ENCODE data around the gene OAS1. TPM values are rescaled to one million over a fixed set of nuclear protein-coding genes. Genes with fewer than 3 reads are reported as not detected.
A peak's percentile ranks its signal among the peaks of the same experiment; 100 is the strongest.

Gene OAS1
- total RNA-seq, 1 experiment from 2014 or later, result 1.5 TPM

- no peak for TF ChIP-seq CTCF (IDR thresholded peaks at IDR 0.05; ENCODE audit: unreplicated experiment)
- Mint-ChIP-seq H3K36me3 (ENCODE audit: insufficient read depth, unreplicated experiment) (no peaks in the 10 kb centered on the region), H3K4me1 (ENCODE audit: insufficient read depth, unreplicated experiment) (peaks cover 11% of the 10 kb centered on the region), H3K27ac (ENCODE audit: low read depth, unreplicated experiment) (no peak overlapping the region), H3K9me3 (ENCODE audit: unreplicated experiment) (no peaks in the 10 kb centered on the region), H3K27me3 (ENCODE audit: insufficient read depth, unreplicated experiment) (peaks cover 28% of the 10 kb centered on the region), H3K4me3 (ENCODE audit: unreplicated experiment) (no peak overlapping the region)
- DNase-seq (ENCODE audit: unreplicated experiment), result no peak
- no TSS peak for BruUV-seq (replicated peaks)
- CTCF ChIA-PET, result interaction anchor here (1.2 to 4.0 kb wide), 2 partner anchors 17 to 94 kb away, joined by 3 to 29 read pairs; no protein-coding TSS in a partner anchor
- POLR2A ChIA-PET, result interaction anchor here (0.6 to 0.7 kb wide), 2 partner anchors 93 to 272 kb away, joined by 3 read pairs; no protein-coding TSS in a partner anchor
- intact Hi-C loops (cut with micrococcal nuclease), result no loop called here
These were observed 8.4 kb upstream of the OAS1 start for GRCh38 chr12:112898380-112898779.

- no TSS peak for BruUV-seq (replicated peaks)
- no peak overlapping the region for H3K27ac Mint-ChIP-seq (ENCODE audit: low read depth, unreplicated experiment)
- peak; percentile 74 for DNase-seq (ENCODE audit: unreplicated experiment)
- H3K4me3 Mint-ChIP-seq (ENCODE audit: unreplicated experiment), result no peak overlapping the region
- ChIA-PET POLR2A (interaction anchor here (0.6 to 1.2 kb wide), 5 partner anchors 13 to 497 kb away, joined by 3 to 4 read pairs (median 3); partner anchors contain the start of gene OAS3), CTCF (interaction anchor here (0.6 to 4.0 kb wide), 30 partner anchors 7 to 767 kb away, joined by 3 to 29 read pairs (median 3); partner anchors contain the start of gene OAS3)
- peaks cover 33% of the 10 kb centered on the region for H3K4me1 Mint-ChIP-seq (ENCODE audit: insufficient read depth, unreplicated experiment)
- H3K9me3 Mint-ChIP-seq (ENCODE audit: unreplicated experiment), result no peaks in the 10 kb centered on the region
- intact Hi-C loops (cut with micrococcal nuclease), result loop anchor here (1.0 to 10.0 kb wide), 4 partner anchors 37 to 254 kb away; partner anchors contain the start of gene OAS3
- no peaks in the 10 kb centered on the region for H3K36me3 Mint-ChIP-seq (ENCODE audit: insufficient read depth, unreplicated experiment)
- peak; percentile 64 for TF ChIP-seq CTCF (IDR thresholded peaks at IDR 0.05; ENCODE audit: unreplicated experiment)
- peaks cover 28% of the 10 kb centered on the region for H3K27me3 Mint-ChIP-seq (ENCODE audit: insufficient read depth, unreplicated experiment)
These were observed 6.2 kb upstream of the OAS1 start for GRCh38 chr12:112900298-112901145.

- peaks cover 28% of the 10 kb centered on the region for H3K27me3 Mint-ChIP-seq (ENCODE audit: insufficient read depth, unreplicated experiment)
- TF ChIP-seq CTCF (IDR thresholded peaks at IDR 0.05; ENCODE audit: unreplicated experiment), result no peak
- peaks cover 34% of the 10 kb centered on the region for H3K4me1 Mint-ChIP-seq (ENCODE audit: insufficient read depth, unreplicated experiment)
- H3K27ac Mint-ChIP-seq (ENCODE audit: low read depth, unreplicated experiment), result no peak overlapping the region
- ChIA-PET CTCF (interaction anchor here (0.6 to 4.0 kb wide), 15 partner anchors 26 to 767 kb away, joined by 3 to 29 read pairs (median 4); partner anchors contain the start of gene OAS3), POLR2A (interaction anchor here (0.6 to 0.7 kb wide), 2 partner anchors 14 to 37 kb away, joined by 3 read pairs; partner anchors contain the start of gene OAS3)
- H3K9me3 Mint-ChIP-seq (ENCODE audit: unreplicated experiment), result no peaks in the 10 kb centered on the region
- no peaks in the 10 kb centered on the region for H3K36me3 Mint-ChIP-seq (ENCODE audit: insufficient read depth, unreplicated experiment)
- intact Hi-C loops (cut with micrococcal nuclease), result loop anchor here (5.0 to 10.0 kb wide), 2 partner anchors 36 to 254 kb away; partner anchors contain the start of gene OAS3
- H3K4me3 Mint-ChIP-seq (ENCODE audit: unreplicated experiment), result no peak overlapping the region
- BruUV-seq (replicated peaks), result no TSS peak
- DNase-seq (ENCODE audit: unreplicated experiment), result no peak
These were observed 5.5 kb upstream of the OAS1 start for GRCh38 chr12:112901271-112901670.

- H3K4me1 Mint-ChIP-seq (ENCODE audit: insufficient read depth, unreplicated experiment), result peaks cover 44% of the 10 kb centered on the region
- no TSS peak for BruUV-seq (replicated peaks)
- DNase-seq (ENCODE audit: unreplicated experiment), result peak; percentile 79
- H3K27ac Mint-ChIP-seq (ENCODE audit: low read depth, unreplicated experiment), result peak overlapping the region; percentile 40
- H3K9me3 Mint-ChIP-seq (ENCODE audit: unreplicated experiment), result no peaks in the 10 kb centered on the region
- no peak for TF ChIP-seq CTCF (IDR thresholded peaks at IDR 0.05; ENCODE audit: unreplicated experiment)
- intact Hi-C loops (cut with micrococcal nuclease), result loop anchor here (5.0 to 10.0 kb wide), 2 partner anchors 33 to 250 kb away; partner anchors contain the start of gene OAS3
- ChIA-PET CTCF (no interaction called here), POLR2A (interaction anchor here (0.7 to 6.1 kb wide), 3 partner anchors 12 to 136 kb away, joined by 3 to 74 read pairs (median 53); partner anchors contain the start of gene OAS3)
- H3K36me3 Mint-ChIP-seq (ENCODE audit: insufficient read depth, unreplicated experiment), result no peaks in the 10 kb centered on the region
- H3K27me3 Mint-ChIP-seq (ENCODE audit: insufficient read depth, unreplicated experiment), result no peaks in the 10 kb centered on the region
- H3K4me3 Mint-ChIP-seq (ENCODE audit: unreplicated experiment), result no peak overlapping the region
These were observed 2.2 kb upstream of the OAS1 start for GRCh38 chr12:112904571-112904970.

All from MCF 10A (cell line).